Measurements from ENCODE around the gene STRBP.

DNA sequence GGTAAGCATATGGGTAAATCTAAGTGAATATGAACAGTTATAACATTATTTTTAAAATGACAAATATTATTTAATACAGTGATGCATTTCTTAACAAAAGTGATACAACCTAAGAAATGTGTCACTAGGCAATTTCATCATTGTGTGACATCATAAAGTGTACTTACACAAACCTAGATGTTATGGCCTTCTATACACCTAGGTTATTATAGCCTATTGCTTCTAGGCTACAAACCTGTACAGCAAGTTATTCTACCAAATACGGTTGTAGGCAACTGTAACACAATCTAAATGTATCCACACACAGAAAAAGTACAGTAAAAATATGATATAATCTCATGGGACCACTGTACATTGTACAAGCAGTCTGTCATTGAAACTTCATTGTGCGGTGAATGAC is 48.3 kb downstream of the STRBP start:
- TF ChIP-seq POLR2A (IDR thresholded peaks at IDR 0.05): no peak
- no peak for TF ChIP-seq CTCF (IDR thresholded peaks at IDR 0.05)
